Suprapubic skin (tissue), 3 donors: Measurements from ENCODE around the gene CA12.

Experiments used
- POLR2A ChIP-seq, 2 donors: fragments of 450-650 bp; IDR thresholded peaks; one replicate each; pipeline ENCODE4 v1.6.1; 2017; ENCODE audit warnings: antibody characterized with exemption in 2 of 2, mild to moderate bottlenecking in 2 of 2, moderate library complexity in 2 of 2
- TF ChIP-seq, protein P1 (sequence below), 2 donors: fragments of 200-600 bp in 1 of 2; fragments of 450-650 bp in 1 of 2; sonication (generic) in 1 of 2; IDR thresholded peaks; one replicate each; pipeline ENCODE4 v1.5.1; 2016 to 2019; ENCODE audit warnings: antibody characterized with exemption in 2 of 2, mild to moderate bottlenecking in 1 of 2, moderate library complexity in 1 of 2

DNA sequence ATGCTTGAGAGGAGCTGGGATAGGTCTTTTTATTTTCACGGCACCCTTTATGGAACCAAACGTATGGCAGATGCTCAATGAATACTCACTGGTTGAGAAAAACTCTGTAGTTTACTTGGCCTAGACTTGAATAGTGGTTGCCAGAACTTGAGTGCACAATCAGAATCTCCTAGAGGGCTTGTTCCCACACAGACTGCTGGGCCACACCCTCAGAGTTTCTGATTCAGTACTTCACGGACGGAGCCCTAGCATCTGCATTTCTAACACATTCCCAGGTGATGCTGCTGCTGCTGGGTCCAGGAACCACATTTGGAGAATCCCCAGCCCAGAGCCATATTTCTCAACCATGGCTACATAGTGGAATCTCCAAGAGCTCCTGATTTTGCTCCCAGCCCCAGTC lies 24.6 kb downstream of the CA12 start:
- TF ChIP-seq, protein P1, sequence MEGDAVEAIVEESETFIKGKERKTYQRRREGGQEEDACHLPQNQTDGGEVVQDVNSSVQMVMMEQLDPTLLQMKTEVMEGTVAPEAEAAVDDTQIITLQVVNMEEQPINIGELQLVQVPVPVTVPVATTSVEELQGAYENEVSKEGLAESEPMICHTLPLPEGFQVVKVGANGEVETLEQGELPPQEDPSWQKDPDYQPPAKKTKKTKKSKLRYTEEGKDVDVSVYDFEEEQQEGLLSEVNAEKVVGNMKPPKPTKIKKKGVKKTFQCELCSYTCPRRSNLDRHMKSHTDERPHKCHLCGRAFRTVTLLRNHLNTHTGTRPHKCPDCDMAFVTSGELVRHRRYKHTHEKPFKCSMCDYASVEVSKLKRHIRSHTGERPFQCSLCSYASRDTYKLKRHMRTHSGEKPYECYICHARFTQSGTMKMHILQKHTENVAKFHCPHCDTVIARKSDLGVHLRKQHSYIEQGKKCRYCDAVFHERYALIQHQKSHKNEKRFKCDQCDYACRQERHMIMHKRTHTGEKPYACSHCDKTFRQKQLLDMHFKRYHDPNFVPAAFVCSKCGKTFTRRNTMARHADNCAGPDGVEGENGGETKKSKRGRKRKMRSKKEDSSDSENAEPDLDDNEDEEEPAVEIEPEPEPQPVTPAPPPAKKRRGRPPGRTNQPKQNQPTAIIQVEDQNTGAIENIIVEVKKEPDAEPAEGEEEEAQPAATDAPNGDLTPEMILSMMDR (IDR thresholded peaks at IDR 0.05) = no peak
- TF ChIP-seq POLR2A (IDR thresholded peaks at IDR 0.05) = no peak
